Immature natural killer cell (primary cell): ENCODE results near the gene RAD54L. TPM values are rescaled to one million over a fixed set of nuclear protein-coding genes. Genes with fewer than 3 reads are reported as not detected.

ENCODE experiments used
- DNase-seq, 3 donors: peaks; one replicate each; pipeline ENCODE4 v3.0.0; 2022; ENCODE audit warnings: mixed read lengths in 1 of 3
- H3K27ac Mint-ChIP-seq, 6 donors: one replicate each; pipeline ENCODE4 v1.8.0; 2020; ENCODE audit warnings: mixed read lengths in 6 of 6, mild to moderate bottlenecking in 5 of 6, inconsistent platforms in 4 of 6, moderate library complexity in 3 of 6
- H3K27me3 Mint-ChIP-seq, 3 donors: one replicate each; pipeline ENCODE4 v1.8.0; 2020 to 2021; ENCODE audit warnings: low read depth in 3 of 3, mild to moderate bottlenecking in 3 of 3, mixed read lengths in 3 of 3, moderate library complexity in 3 of 3, inconsistent platforms in 1 of 3
- H3K36me3 Mint-ChIP-seq, 3 donors: one replicate each; pipeline ENCODE4 v1.8.0; 2020; ENCODE audit warnings: mixed read lengths in 3 of 3, inconsistent platforms in 2 of 3, mild to moderate bottlenecking in 2 of 3
- H3K4me1 Mint-ChIP-seq, 2 donors: one replicate each; pipeline ENCODE4 v1.8.0; 2020; ENCODE audit warnings: inconsistent platforms in 2 of 2, mild to moderate bottlenecking in 2 of 2, mixed read lengths in 2 of 2, moderate library complexity in 1 of 2
- H3K4me3 Mint-ChIP-seq, 5 donors: one replicate each; pipeline ENCODE4 v1.8.0; 2020; ENCODE audit warnings: mild to moderate bottlenecking in 5 of 5, mixed read lengths in 5 of 5, inconsistent platforms in 3 of 5, moderate library complexity in 3 of 5
- H3K9me3 Mint-ChIP-seq, 6 donors: one replicate each; pipeline ENCODE4 v1.8.0; 2020; ENCODE audit warnings: mild to moderate bottlenecking in 6 of 6, mixed read lengths in 6 of 6, inconsistent platforms in 4 of 6, moderate library complexity in 3 of 6
- polyA plus RNA-seq, 3 donors: library from polyadenylated mRNA; unstranded; fragments of 300-500 nt; fragmentation: Illumina TruSeq; gene quantifications; one replicate each; pipeline ENCODE4 v1.2.3, GENCODE V29; 2021

RAD54L gene
- polyA plus RNA-seq, 3 donors from 2014 or later, result 0.51 to 0.90 TPM; not detected in 1

GRCh38 chr1:46246548-46247435 is 771 bp upstream of the RAD54L start:
- peak overlapping the region; percentile 76 to 92 (median 86) for H3K27ac Mint-ChIP-seq
- peaks cover 2% of the 10 kb centered on the region in 3 donors for H3K27me3 Mint-ChIP-seq
- no peaks in the 10 kb centered on the region for H3K9me3 Mint-ChIP-seq
- DNase-seq, result no peak
- no peaks in the 10 kb centered on the region for H3K36me3 Mint-ChIP-seq
- peak overlapping the region; percentile 92 to 97 (median 95) for H3K4me3 Mint-ChIP-seq
- H3K4me1 Mint-ChIP-seq, result peaks cover 15% of the 10 kb centered on the region in 2 donors

GRCh38 chr1:46248122-46248920 is 758 bp downstream of the RAD54L start:
- H3K27ac Mint-ChIP-seq, result peak overlapping the region in 5 of 6 donors; percentile 40 to 76 (median 60)
- H3K27me3 Mint-ChIP-seq, result peaks cover 2 to 4% (median 2%) of the 10 kb centered on the region in 3 donors
- H3K9me3 Mint-ChIP-seq, result no peaks in the 10 kb centered on the region
- H3K4me3 Mint-ChIP-seq, result peak overlapping the region; percentile 85 to 97 (median 93)
- no peaks in the 10 kb centered on the region for H3K36me3 Mint-ChIP-seq
- peak in 1 of 3 donors; percentile 2 for DNase-seq
- peaks cover 15% of the 10 kb centered on the region in 2 donors for H3K4me1 Mint-ChIP-seq

- no peaks in the 10 kb centered on the region for H3K9me3 Mint-ChIP-seq
- H3K4me3 Mint-ChIP-seq, result no peak overlapping the region
- peaks cover 0 to 2% (median 0%) of the 10 kb centered on the region in 3 donors for H3K27me3 Mint-ChIP-seq
- no peaks in the 10 kb centered on the region for H3K4me1 Mint-ChIP-seq
- peaks cover 0 to under 1% (median 0%) of the 10 kb centered on the region in 3 donors for H3K36me3 Mint-ChIP-seq
- peak overlapping the region in 1 of 6 donors; percentile 5 for H3K27ac Mint-ChIP-seq
- no peak for DNase-seq
Measured at GRCh38 chr1:46254668-46255067, 7.1 kb downstream of the RAD54L start.

GRCh38 chr1:46256523-46256922 is 9.0 kb downstream of the RAD54L start:
- no peak for DNase-seq
- Mint-ChIP-seq H3K9me3 (no peaks in the 10 kb centered on the region), H3K27me3 (peaks cover 0 to 2% (median 0%) of the 10 kb centered on the region in 3 donors), H3K4me3 (no peak overlapping the region), H3K27ac (no peak overlapping the region), H3K4me1 (no peaks in the 10 kb centered on the region), H3K36me3 (peaks cover 0 to 5% (median 0%) of the 10 kb centered on the region in 3 donors)

GRCh38 chr1:46262508-46262907 is 14.9 kb downstream of the RAD54L start:
- DNase-seq, result no peak
- no peaks in the 10 kb centered on the region for H3K27me3 Mint-ChIP-seq
- H3K36me3 Mint-ChIP-seq, result peaks cover 0 to 5% (median 3%) of the 10 kb centered on the region in 3 donors
- H3K4me3 Mint-ChIP-seq, result no peak overlapping the region
- no peak overlapping the region for H3K27ac Mint-ChIP-seq
- no peaks in the 10 kb centered on the region for H3K4me1 Mint-ChIP-seq
- H3K9me3 Mint-ChIP-seq, result no peaks in the 10 kb centered on the region

GRCh38 chr1:46263146-46263545 is 15.6 kb downstream of the RAD54L start:
- H3K9me3 Mint-ChIP-seq, result no peaks in the 10 kb centered on the region
- peak overlapping the region in 1 of 6 donors; percentile 32 for H3K27ac Mint-ChIP-seq
- H3K4me3 Mint-ChIP-seq, result no peak overlapping the region
- H3K4me1 Mint-ChIP-seq, result no peaks in the 10 kb centered on the region
- H3K36me3 Mint-ChIP-seq, result peaks cover 0 to 5% (median 3%) of the 10 kb centered on the region in 3 donors
- DNase-seq, result no peak
- H3K27me3 Mint-ChIP-seq, result no peaks in the 10 kb centered on the region

- no peaks in the 10 kb centered on the region for H3K36me3 Mint-ChIP-seq
- peaks cover 0 to 1% (median 0%) of the 10 kb centered on the region in 3 donors for H3K27me3 Mint-ChIP-seq
Measured at GRCh38 chr1:46268578-46268977, 21.0 kb downstream of the RAD54L start.

GRCh38 chr1:46274225-46275029 is 26.9 kb downstream of the RAD54L start:
- no peaks in the 10 kb centered on the region for H3K4me1 Mint-ChIP-seq
- H3K27ac Mint-ChIP-seq, result no peak overlapping the region
- peaks cover 0 to 1% (median 1%) of the 10 kb centered on the region in 3 donors for H3K27me3 Mint-ChIP-seq
- H3K9me3 Mint-ChIP-seq, result no peaks in the 10 kb centered on the region
- H3K36me3 Mint-ChIP-seq, result peaks cover 0 to 3% (median 0%) of the 10 kb centered on the region in 3 donors
- no peak overlapping the region for H3K4me3 Mint-ChIP-seq
- DNase-seq, result no peak

More at GRCh38 chr1:46268578-46268977, 21.0 kb downstream of the RAD54L start:
- H3K4me1 Mint-ChIP-seq, result no peaks in the 10 kb centered on the region
- H3K27ac Mint-ChIP-seq, result no peak overlapping the region
- H3K9me3 Mint-ChIP-seq, result no peaks in the 10 kb centered on the region
- no peak for DNase-seq
- no peak overlapping the region for H3K4me3 Mint-ChIP-seq

GRCh38 chr1:46275030-46275337 is 27.4 kb downstream of the RAD54L start:
- H3K27me3 Mint-ChIP-seq, result peaks cover 0 to 1% (median 1%) of the 10 kb centered on the region in 3 donors
- no peaks in the 10 kb centered on the region for H3K4me1 Mint-ChIP-seq
- H3K27ac Mint-ChIP-seq, result no peak overlapping the region
- H3K9me3 Mint-ChIP-seq, result no peaks in the 10 kb centered on the region
- H3K4me3 Mint-ChIP-seq, result no peak overlapping the region
- H3K36me3 Mint-ChIP-seq, result peaks cover 0 to 3% (median 0%) of the 10 kb centered on the region in 3 donors
- DNase-seq, result no peak

GRCh38 chr1:46277658-46278373 is 30.3 kb downstream of the RAD54L start:
- peak overlapping the region in 1 of 6 donors; percentile 46 for H3K27ac Mint-ChIP-seq
- H3K27me3 Mint-ChIP-seq, result peaks cover 0 to 1% (median 1%) of the 10 kb centered on the region in 3 donors
- no peak for DNase-seq
- no peak overlapping the region for H3K4me3 Mint-ChIP-seq
- H3K4me1 Mint-ChIP-seq, result no peaks in the 10 kb centered on the region
- peaks cover 3 to 7% (median 7%) of the 10 kb centered on the region in 3 donors for H3K36me3 Mint-ChIP-seq
- H3K9me3 Mint-ChIP-seq, result no peaks in the 10 kb centered on the region

- Mint-ChIP-seq H3K27ac (no peak overlapping the region), H3K4me1 (no peaks in the 10 kb centered on the region), H3K9me3 (no peaks in the 10 kb centered on the region), H3K27me3 (peaks cover 0 to 1% (median 0%) of the 10 kb centered on the region in 3 donors), H3K36me3 (peaks cover 3 to 12% (median 7%) of the 10 kb centered on the region in 3 donors), H3K4me3 (no peak overlapping the region)
- DNase-seq, result no peak
Measured at GRCh38 chr1:46278807-46279206, 31.2 kb downstream of the RAD54L start.

GRCh38 chr1:46280092-46280491 is 32.5 kb downstream of the RAD54L start:
- H3K36me3 Mint-ChIP-seq, result peaks cover 7 to 19% (median 16%) of the 10 kb centered on the region in 3 donors
- H3K9me3 Mint-ChIP-seq, result no peaks in the 10 kb centered on the region
- H3K27ac Mint-ChIP-seq, result no peak overlapping the region
- H3K27me3 Mint-ChIP-seq, result peaks cover 0 to 1% (median 0%) of the 10 kb centered on the region in 3 donors
- H3K4me3 Mint-ChIP-seq, result no peak overlapping the region
- H3K4me1 Mint-ChIP-seq, result no peaks in the 10 kb centered on the region
- no peak for DNase-seq

GRCh38 chr1:46281021-46281420 is 33.5 kb downstream of the RAD54L start:
- H3K4me3 Mint-ChIP-seq, result no peak overlapping the region
- no peaks in the 10 kb centered on the region for H3K9me3 Mint-ChIP-seq
- no peaks in the 10 kb centered on the region for H3K27me3 Mint-ChIP-seq
- no peaks in the 10 kb centered on the region for H3K4me1 Mint-ChIP-seq
- H3K27ac Mint-ChIP-seq, result no peak overlapping the region
- DNase-seq, result no peak
- peaks cover 7 to 20% (median 16%) of the 10 kb centered on the region in 3 donors for H3K36me3 Mint-ChIP-seq
